Stimulated activated CD4-positive, alpha-beta T cell treated with anti-CD3 and anti-CD28 coated beads, TNF-alpha, amount 100 ng/mL, for 48 hours (primary cell): ENCODE results near the gene MED14.

Experiments
- DNase-seq, 3 donors: peaks; one replicate each; pipeline ENCODE4 v3.0.0-alpha.2; 2020; ENCODE audit warnings: low read depth in 3 of 3

Gene MED14

DNA sequence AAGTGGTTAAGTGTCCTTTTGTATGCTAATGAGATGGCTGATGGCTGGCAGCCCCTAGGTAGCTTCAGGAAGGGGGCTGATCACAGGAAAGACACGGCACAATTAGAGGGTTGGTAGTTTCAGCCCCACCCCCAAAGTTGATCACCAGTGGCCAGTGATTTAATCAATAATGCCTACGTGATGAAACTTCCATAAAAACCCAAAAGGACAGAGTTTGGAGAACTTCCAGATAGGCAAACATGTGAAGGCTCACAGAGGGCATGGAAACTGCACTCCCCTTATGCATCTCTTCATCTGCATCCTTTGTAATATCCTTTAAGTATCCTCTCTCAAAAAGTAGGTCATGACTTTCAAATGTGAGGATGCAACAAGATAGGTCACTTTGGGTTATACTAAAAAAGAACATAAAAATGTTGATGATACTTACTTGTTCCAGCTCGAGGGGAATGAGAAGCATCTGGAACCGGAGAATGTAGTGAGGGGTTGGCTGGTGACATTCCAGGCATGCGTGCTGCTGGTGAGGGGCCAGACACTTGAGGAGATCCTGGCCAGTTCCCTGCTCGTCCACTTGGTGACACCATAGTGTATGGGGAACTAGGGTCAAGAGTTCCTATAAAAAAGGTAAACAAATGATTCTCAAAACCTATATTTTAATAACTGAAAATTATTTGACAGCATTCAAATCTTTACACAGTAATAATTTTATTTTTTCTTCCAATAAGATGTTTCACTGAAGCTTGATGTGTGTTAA is 71.3 kb downstream of the MED14 start:
- DNase-seq, result no peak

DNA sequence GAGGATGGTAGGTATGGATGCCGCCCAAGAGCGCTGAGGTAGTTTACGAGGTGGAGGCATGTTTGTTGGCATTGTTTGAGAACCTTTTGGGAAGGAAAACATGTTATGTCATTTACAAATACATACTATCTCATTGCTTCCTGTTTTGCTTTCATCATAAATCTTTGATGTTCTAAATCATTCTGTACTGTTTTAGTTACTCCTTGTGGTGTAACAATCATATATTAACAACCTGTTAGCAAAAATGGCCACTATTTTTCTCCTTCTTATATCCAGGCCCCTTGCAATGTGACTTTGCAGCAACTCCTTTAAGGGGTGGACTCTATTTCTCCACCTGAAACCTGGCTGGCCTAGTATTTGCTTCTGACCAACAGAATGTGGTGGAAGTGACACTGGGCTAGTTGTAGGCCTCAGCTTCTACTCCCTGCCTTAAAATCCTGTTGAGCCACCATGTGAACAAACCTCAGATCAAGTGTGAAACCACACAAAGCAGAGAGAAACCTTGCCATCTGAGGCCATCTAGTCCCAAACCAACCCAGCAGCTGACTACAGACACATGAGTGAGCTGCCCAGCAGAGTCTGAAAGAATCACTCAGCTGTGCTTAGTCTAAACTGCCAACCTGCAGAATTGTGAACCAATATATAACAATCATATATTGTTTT is 72.1 kb downstream of the MED14 start:
- no peak for DNase-seq

DNA sequence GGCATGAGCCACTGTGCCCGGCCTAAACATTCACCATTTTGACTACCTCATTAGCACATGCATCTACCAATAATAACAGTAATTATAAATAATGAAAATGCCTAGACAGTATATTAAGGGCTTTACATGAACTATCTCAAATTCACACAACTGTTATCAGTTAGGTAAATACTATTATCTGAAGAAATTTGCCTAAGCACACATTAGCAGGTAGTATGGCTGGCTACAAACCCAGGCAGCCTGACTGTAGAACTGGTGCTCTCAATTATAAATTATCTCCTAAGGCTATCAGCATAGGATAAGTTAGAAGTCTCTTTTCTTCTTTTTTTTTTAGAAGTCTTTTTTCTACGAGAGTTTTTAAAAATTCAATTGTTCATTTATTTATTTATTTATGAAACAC is 73.9 kb downstream of the MED14 start:
- DNase-seq, result no peak

DNA sequence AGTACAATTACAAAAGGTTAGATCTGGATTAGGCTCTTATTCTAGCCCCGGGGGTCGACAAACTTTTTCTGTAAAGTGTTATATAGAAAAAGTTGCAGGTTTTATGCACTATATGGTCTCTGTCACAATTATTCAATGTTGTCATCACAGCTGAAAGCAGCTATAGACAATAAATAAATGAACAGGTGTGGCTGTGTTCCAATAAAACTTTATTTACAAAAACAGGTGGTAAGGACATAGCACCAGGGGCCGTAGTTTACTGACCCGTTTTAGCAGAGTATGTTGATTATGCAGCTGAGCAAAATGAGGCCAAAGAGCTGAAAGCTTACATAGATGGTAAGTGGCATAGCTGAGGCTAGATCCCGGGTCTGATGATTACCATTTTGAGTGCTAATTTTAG is 75.0 kb downstream of the MED14 start:
- no peak for DNase-seq

DNA sequence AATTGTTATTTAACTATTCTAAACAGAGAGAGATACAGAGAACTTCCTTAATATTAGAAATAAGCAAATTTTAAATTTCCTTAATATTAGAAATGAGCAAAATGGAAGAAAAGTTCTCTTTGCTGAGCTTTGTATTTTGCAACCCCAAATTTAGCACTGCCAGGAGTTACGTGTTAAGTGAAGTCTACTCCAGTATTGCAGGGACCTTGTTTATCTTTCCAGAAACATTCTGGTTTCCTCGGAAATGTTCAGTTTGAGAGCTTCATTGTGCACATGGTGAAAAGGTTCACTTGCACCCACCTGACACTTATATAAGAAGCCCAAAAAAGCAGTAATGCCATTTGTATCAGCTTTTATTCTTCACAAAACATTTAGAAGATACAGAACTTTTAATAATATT is 81.8 kb downstream of the MED14 start:
- no peak for DNase-seq

DNA sequence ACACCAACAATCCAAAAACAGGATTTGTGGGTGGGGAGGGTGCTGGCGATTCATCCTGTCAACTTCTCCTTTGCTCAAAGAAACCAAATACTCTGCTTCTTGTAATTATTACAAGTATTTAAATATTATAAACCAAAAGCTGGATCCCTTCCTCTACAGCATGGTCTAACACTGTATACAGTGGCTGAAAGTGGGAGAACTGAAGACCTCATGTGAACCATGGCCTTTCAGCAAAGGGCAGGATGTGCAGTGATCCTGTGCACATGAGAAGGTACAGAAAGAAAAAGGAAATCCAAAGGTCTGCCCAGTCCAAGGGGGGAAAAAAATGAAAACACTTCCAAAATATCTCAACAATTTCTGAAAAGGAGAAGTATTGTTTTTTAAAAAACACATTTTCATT is 82.7 kb downstream of the MED14 start:
- no peak for DNase-seq

DNA sequence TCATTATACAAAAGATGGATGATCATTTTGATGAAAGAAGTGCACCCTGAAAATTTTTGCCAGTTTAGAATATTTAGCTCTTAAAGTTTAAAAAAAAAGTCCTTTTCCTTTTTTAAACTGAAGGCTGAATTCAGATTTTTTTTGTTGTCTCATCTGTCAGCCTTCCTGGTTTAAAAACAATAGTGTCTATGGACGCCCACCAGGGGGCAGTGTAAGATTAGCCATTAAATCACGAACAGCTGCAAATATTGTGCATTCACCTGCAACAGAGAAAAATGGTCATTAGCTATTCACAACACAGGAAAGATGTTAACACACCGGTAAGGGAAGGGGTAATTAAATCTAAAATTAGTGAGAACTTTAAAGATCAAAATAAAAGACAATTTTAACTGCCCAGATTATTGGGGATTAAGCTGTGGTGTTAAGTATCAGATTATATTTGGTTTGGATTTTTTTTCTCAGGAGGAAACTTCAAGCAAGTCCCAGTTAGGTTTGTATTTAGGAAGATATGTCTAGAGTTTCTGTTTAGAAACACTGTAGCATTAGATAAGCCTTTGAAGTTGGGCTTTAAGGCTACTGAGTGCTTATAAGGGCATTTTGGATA is 83.6 kb downstream of the MED14 start:
- DNase-seq, result peak in 2 of 3 donors; percentile 40 to 69

DNA sequence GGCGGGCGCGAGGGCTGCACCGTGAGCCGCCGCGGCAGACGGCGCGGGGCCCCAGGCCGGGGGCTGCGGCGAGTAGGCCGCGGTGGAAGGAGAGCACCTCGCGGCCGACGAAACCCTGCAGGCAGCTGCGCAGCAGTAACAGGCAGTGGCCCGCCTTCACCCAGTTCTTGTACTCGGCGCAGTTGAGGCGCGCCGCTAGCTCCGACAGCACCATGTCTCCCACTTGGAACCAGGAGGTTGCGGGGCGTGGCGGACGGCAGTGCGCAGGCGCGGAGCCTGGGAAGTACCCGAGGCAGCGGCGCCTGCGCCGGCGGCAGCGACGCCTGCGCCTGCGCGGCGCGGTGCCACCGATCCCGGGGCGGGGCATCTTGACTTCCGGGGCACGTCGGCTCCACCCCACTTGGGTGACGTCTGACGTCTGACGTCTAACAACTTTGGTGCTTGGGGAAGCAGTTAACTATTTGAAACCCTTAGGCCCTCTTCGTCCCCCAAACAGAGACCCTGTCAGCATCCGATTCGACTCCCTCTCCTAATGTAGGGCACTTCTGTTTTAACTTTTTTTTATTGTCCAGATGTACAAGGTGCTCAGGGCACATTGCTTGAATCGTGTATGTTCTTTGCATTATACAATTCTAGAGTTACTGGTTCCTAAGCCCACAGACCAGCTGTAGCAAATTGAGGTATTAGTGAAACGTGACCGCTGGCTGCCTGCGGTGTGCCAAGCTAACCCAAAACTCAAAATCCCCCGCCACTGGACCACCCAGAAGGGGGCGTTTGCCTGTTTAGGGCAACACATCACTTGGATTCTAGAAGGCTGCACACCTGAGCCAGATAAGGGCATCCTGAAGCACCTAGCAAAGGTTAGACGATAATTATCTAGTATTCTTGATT is 87.8 kb downstream of the MED14 start, which contains the start of gene CXorf38:
CXorf38 (minus strand) TSS at position 255 of the 891 bp plus-strand sequence; CDS start at position 214, 41 bp downstream.
- DNase-seq, result peak; percentile 79 to 95 (median 84)

DNA sequence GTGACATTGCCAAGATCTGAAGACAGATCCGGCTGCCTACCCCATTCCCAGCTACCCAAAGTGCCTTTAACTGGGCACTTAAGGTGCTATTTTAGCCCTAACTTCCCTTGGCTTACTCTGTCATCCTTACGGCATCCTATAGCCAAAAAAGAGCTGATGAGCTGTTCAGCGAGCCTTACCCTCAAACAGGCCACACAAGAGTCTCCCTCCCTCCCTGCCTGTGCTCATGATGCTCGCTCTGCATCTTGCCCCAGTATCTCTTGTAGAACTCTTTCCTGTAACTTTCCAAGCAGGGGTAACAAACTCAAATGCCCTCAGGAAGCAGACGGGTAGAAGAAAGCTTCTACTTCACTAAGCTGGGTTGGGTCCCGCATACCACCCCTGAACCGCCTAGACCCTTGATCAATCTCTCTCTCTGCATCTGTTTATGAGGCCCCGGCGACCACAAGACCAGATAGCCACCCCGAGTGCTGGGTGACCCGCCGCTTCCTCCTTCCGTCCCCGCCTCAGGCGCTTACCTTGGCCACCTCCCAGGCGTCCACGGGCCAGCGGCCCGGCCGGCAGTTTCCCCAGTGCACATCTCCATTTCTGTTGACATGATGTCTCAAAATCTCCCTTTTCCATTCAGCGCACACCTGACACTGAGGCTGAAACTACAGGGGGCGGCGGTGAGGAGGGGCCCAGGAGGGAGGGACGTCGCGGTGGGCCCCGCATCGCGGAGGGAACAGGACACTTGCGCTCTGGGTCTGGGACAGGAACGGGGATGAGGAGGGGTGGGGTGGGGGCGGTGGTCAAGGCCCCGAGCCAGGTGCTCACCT is 88.6 kb downstream of the MED14 start:
- peak in 1 of 3 donors; percentile 7 for DNase-seq

DNA sequence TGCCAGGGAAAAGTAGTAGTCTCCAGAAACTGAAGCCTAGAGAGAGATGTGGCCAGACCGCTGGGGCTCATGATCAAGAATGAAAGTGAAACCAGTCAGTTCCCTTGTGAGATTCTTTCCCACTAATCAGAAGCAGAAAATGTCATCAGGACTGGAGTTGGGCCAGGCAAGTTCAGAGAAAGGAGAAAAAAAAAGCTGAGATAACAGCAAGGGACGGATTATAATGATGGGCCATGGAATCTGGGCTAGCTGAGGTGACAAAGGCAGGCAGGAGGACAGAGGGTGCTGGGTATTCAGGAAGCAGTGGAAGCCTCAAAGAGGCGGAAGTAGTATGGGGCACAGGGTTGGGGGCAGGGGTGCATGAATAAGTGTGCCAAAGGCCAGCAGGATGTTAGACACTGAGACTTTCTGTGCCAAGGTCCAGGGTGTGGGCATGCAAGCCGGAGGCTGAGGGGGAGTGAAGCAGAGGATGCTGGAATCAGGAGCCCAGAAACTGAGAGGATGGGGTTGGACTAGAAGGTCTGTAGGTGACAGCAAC is 90.5 kb downstream of the MED14 start:
- peak in 1 of 3 donors; percentile 22 for DNase-seq

DNA sequence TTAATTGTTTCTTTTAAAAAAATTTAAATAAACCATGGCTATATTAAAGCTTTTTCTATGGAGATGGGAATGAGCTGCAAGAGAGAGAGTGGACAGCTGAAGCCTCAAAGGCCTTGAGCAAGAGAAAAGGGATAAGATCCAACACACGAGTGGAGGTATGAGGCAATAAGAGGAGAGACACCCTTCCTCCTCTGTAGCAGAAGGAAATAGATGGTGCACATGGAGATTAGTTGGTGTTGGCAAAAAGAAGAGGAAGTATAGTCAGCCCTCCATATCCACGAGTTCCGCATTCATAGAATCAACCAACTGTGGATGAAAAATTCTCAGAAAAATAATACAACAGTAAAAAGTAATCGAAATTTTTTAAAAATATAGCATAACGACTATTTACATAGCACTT is 91.2 kb downstream of the MED14 start:
- DNase-seq, result no peak

DNA sequence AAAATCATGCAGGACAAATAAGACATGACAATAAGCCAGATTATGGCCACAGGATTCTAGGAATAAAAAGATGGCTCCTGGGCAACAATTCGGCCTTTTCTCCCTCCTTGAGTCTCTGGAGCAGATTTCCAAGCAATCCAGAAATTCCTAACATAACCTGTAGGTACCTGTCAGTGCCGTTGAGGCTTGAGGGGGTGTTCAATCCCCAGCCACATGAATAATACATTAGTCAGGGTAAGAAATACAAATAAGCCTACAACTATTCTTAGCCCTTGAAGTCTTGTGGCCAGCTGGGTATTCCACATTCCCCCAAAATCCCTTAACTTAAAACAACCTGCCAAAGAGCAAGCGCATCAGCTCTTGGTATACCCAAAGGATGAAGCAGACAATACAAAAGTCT is 97.7 kb downstream of the MED14 start:
- DNase-seq, result no peak

DNA sequence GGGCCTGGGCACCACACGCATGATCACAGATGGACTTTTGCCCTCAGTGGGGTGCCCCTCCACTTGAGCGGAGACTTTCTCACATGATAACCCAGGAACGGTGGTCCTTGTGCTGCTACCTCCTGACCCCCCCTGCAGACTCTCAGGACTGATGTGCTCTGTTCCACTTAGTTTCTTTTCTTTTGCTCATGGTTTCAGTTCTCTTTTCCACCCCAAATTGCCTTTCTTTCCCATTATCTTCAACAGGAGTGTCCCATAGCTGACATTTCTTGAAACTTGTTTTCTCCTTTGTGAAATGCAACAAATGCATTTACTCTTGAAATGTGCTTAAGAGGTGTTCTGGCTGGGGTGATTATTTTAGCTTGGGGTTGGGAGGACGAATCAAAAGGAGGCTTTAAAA is 103.1 kb downstream of the MED14 start:
- DNase-seq, result no peak

DNA sequence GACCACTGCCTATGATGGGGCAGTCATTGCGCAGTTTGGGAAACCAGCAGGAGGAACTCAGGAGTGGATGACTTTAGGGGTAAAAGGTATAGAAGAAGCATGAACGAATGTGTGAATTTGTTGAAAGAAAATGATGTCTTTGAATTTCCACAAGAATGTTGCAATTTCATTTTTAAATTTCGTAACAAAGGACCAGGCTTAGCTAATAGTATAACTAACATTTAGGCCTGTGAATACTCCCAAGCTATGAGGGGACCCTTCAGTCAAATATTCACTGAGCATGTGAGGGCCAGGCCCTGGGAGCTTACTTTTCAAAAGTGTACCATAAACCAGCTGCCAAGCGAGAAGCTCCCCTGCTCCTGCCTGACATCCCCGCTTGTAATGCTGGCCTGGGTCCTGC is 106.8 kb downstream of the MED14 start:
- no peak for DNase-seq

DNA sequence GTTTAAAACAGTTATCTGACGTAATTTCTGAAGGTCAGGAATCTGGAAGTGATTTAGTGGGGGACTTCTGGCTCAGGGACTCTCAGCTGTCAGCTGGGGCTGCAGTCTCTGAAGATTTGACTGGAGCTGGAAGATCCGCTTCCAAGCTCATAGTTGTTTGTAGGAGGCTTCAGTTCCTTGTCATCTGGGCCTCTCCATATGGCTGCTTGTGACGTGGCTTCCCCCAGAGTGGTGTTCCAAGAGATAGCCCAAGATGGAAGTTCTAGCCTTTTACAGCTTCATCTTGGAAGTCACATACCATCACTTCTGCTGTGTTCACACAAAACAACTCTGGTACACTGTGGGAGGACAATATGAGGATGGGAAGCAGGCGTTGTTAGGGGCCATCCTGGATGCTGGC is 110.0 kb downstream of the MED14 start:
- DNase-seq, result no peak

DNA sequence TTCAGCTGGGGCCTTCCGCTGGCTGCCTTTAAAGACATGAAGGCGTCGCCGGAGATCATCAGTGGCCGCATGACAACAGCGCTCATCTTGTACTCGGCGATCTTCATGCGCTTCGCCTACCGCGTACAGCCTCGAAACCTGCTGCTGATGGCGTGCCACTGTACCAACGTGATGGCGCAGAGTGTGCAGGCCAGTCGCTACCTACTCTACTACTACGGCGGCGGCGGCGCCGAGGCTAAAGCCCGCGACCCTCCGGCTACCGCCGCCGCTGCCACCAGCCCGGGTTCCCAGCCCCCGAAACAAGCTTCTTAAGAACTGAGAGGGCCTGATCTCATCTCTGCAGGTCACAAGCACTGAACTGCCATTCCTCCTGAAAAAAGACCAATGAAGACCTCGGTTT is 111.7 kb downstream of the MED14 start:
- DNase-seq, result no peak

DNA sequence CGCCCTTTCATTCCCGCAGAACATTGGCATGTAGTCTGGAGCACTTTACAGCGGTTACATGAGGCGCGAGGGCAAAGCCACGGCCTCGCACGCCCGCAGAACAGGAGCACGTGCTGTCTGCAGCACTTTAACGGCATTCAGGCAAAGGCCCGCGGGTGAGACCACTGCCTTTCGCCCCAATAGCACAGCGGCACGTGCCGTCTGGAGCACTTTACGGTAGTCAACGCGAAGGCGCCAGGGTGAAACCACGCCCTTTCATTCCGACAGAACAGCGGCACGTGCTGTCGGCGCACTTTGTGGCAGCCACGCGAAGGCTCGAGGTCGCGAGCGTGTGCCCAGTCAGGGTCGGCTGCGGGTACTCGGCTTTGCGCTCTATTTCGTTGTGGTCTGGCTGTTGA is 112.2 kb downstream of the MED14 start, which contains the start of gene MPC1L:
MPC1L (plus strand) TSS at position 290 of the 398 bp plus-strand sequence. CDS start 138 bp downstream, outside the sequence.
- no peak for DNase-seq

DNA sequence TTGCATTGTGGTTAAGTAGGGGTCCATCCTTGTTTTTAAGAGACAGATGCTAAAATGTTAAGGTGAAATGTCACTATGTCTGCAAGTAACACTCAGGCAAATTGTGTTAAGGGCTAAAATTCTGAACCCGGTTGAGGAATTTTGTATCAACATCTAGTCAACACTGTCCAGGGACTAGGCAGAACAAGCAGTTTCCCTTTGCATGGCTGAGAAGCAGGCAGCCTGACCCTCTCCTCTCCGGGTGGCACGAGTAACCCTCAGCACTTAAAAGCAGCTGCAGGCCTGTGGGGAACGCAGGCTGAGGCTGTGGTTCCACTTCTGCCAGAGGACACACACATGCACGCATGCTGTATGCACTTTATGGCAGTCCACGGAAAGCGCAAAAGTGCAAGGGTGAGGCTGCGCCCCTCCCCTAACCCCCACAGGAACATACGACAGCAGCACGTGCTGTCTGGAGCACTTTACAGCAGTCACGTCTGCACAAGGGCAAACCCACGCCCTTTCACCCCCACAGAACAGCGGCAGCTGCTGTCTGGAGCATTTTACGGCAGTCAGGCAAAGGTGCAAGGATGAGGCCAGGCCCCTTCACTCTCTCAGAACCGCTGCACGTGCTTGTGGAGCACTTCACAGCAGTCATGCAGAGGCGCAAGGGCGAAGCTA is 112.7 kb downstream of the MED14 start:
- DNase-seq, result no peak

DNA sequence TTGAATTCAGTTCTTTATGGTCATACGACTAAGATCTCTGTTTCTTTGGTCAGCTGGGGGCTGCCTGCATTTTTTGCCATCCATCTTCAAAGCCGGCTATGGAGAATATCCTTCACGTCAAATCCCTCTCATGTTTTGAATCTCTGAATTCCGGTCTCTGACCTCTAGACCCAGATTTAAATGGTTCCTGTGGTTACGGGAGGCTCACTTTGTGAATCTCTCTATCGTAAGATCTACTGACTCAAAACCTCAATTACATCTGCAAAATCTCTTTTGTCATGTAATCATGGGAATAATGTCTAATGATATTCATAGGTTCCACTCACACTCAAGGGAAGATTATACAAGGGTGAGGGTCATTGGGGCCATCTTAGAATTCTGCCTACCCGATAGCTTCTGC is 117.8 kb downstream of the MED14 start:
- DNase-seq, result no peak

DNA sequence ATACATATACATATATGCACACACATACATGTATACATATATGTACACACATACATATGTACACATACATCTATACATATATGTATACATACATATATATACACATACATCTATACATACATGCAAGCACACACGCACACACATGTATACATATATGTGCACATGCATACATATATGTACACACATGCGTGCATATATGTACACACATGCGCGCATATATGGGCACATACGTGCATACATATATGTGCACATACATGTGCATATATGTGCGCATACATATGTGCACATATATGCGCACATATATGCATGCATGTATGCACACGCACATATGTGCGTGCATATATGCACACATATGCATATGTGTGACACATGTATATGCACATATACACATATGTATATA is 119.4 kb downstream of the MED14 start:
- DNase-seq, result no peak
